ENCODE results near the gene STOM. TPM values are rescaled to one million over a fixed set of nuclear protein-coding genes. Genes with fewer than 3 reads are reported as not detected.

The STOM gene
- total and polyA plus RNA-seq, 2 of the 8 experiments (the other 6 are each of a cell fraction or from before 2014, with no cell fraction given): 25.2 to 60.4 TPM

DNA sequence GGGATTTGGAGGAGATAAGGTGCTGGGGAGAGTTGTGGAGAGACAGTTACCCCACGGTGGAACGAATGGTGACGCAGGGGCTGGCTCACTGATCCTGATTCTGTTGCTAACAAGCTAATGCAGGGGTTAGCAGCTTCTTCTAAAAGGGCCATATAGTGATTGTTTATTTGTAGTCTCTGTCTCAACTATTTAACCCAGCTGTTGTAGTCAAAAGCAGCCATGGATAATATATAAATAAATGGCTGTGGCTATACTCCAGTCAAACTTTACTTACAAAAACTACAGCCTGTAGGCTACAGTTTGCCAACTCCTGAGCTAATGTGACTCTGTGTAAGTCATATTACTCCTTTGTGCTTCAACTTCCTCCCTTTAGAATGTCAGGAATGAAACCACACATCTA is 21.8 kb downstream of the STOM start (continued):
- TF ChIP-seq, protein P1, sequence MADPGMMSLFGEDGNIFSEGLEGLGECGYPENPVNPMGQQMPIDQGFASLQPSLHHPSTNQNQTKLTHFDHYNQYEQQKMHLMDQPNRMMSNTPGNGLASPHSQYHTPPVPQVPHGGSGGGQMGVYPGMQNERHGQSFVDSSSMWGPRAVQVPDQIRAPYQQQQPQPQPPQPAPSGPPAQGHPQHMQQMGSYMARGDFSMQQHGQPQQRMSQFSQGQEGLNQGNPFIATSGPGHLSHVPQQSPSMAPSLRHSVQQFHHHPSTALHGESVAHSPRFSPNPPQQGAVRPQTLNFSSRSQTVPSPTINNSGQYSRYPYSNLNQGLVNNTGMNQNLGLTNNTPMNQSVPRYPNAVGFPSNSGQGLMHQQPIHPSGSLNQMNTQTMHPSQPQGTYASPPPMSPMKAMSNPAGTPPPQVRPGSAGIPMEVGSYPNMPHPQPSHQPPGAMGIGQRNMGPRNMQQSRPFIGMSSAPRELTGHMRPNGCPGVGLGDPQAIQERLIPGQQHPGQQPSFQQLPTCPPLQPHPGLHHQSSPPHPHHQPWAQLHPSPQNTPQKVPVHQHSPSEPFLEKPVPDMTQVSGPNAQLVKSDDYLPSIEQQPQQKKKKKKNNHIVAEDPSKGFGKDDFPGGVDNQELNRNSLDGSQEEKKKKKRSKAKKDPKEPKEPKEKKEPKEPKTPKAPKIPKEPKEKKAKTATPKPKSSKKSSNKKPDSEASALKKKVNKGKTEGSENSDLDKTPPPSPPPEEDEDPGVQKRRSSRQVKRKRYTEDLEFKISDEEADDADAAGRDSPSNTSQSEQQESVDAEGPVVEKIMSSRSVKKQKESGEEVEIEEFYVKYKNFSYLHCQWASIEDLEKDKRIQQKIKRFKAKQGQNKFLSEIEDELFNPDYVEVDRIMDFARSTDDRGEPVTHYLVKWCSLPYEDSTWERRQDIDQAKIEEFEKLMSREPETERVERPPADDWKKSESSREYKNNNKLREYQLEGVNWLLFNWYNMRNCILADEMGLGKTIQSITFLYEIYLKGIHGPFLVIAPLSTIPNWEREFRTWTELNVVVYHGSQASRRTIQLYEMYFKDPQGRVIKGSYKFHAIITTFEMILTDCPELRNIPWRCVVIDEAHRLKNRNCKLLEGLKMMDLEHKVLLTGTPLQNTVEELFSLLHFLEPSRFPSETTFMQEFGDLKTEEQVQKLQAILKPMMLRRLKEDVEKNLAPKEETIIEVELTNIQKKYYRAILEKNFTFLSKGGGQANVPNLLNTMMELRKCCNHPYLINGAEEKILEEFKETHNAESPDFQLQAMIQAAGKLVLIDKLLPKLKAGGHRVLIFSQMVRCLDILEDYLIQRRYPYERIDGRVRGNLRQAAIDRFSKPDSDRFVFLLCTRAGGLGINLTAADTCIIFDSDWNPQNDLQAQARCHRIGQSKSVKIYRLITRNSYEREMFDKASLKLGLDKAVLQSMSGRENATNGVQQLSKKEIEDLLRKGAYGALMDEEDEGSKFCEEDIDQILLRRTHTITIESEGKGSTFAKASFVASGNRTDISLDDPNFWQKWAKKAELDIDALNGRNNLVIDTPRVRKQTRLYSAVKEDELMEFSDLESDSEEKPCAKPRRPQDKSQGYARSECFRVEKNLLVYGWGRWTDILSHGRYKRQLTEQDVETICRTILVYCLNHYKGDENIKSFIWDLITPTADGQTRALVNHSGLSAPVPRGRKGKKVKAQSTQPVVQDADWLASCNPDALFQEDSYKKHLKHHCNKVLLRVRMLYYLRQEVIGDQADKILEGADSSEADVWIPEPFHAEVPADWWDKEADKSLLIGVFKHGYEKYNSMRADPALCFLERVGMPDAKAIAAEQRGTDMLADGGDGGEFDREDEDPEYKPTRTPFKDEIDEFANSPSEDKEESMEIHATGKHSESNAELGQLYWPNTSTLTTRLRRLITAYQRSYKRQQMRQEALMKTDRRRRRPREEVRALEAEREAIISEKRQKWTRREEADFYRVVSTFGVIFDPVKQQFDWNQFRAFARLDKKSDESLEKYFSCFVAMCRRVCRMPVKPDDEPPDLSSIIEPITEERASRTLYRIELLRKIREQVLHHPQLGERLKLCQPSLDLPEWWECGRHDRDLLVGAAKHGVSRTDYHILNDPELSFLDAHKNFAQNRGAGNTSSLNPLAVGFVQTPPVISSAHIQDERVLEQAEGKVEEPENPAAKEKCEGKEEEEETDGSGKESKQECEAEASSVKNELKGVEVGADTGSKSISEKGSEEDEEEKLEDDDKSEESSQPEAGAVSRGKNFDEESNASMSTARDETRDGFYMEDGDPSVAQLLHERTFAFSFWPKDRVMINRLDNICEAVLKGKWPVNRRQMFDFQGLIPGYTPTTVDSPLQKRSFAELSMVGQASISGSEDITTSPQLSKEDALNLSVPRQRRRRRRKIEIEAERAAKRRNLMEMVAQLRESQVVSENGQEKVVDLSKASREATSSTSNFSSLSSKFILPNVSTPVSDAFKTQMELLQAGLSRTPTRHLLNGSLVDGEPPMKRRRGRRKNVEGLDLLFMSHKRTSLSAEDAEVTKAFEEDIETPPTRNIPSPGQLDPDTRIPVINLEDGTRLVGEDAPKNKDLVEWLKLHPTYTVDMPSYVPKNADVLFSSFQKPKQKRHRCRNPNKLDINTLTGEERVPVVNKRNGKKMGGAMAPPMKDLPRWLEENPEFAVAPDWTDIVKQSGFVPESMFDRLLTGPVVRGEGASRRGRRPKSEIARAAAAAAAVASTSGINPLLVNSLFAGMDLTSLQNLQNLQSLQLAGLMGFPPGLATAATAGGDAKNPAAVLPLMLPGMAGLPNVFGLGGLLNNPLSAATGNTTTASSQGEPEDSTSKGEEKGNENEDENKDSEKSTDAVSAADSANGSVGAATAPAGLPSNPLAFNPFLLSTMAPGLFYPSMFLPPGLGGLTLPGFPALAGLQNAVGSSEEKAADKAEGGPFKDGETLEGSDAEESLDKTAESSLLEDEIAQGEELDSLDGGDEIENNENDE (IDR thresholded peaks at IDR 0.05; ENCODE audit: insufficient replicate concordance, low read length): no peak
- no peak for TF ChIP-seq SP2 (IDR thresholded peaks at IDR 0.05; ENCODE audit: low read length)
- TF ChIP-seq RXRA (IDR thresholded peaks at IDR 0.05; ENCODE audit: insufficient read depth, low read depth, low read length): no peak
- no peak for TF ChIP-seq CBX5 (IDR thresholded peaks at IDR 0.05; ENCODE audit: low read depth, low read length)
- no peak for TF ChIP-seq RBBP5 (IDR thresholded peaks at IDR 0.05; ENCODE audit: borderline replicate concordance, low read depth, low read length)
- no peak for TF ChIP-seq TAF1 (IDR thresholded peaks at IDR 0.05; ENCODE audit: low read depth, low read length)
- no peak for TF ChIP-seq POU5F1 (IDR thresholded peaks at IDR 0.05; ENCODE audit: low read depth, low read length)
- no peak for TF ChIP-seq CHD1 (IDR thresholded peaks at IDR 0.05; ENCODE audit: low read depth, low read length)
- TF ChIP-seq RFX5 (IDR thresholded peaks at IDR 0.05; ENCODE audit: borderline replicate concordance, low read depth, low read length): no peak
- no peak for TF ChIP-seq KDM4A (IDR thresholded peaks at IDR 0.05; ENCODE audit: low read depth, low read length, severe bottlenecking)
- TF ChIP-seq CEBPB (IDR thresholded peaks at IDR 0.05; ENCODE audit: low read depth, low read length): no peak
- TF ChIP-seq, protein P2, sequence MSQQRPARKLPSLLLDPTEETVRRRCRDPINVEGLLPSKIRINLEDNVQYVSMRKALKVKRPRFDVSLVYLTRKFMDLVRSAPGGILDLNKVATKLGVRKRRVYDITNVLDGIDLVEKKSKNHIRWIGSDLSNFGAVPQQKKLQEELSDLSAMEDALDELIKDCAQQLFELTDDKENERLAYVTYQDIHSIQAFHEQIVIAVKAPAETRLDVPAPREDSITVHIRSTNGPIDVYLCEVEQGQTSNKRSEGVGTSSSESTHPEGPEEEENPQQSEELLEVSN (IDR thresholded peaks at IDR 0.05): no peak
